Heart left ventricle (tissue), 16 donors: ENCODE measurements around the gene LOXL3. TPM values are rescaled to one million over a fixed set of nuclear protein-coding genes. Genes with fewer than 3 reads are reported as not detected.

ENCODE experiments used
- ATAC-seq, 4 donors: fragments of 200-7000 bp; cut with Tn5 transposase; one replicate each; pipeline ENCODE4 v1.9.1; 2020 to 2022; ENCODE audit warnings: moderate library complexity in 4 of 4, mild to moderate bottlenecking in 3 of 4, moderate number of reproducible peaks in 1 of 4
- DNase-seq, 5 donors: peaks; one replicate each; pipeline ENCODE4 v3.0.0-alpha.2; 2020
- H3K27ac ChIP-seq, 12 donors: fragments of 200-600 bp; sonication (generic) in 4 of 12; one replicate each; pipeline versions ENCODE4 v1.5.0 to v1.8.0; 2016 to 2022; ENCODE audit warnings: mild to moderate bottlenecking in 2 of 12
- H3K27me3 ChIP-seq, 9 donors: fragments of 200-600 bp; sonication (generic) in 2 of 9; one replicate each; pipeline versions ENCODE4 v1.5.1 to v1.8.0; 2016 to 2022; ENCODE audit warnings: mild to moderate bottlenecking in 3 of 9
- H3K36me3 ChIP-seq, 9 donors: fragments of 200-600 bp; sonication (generic) in 2 of 9; one replicate each; pipeline versions ENCODE4 v1.5.0 to v1.8.0; 2018 to 2022; ENCODE audit warnings: mild to moderate bottlenecking in 2 of 9
- H3K4me1 ChIP-seq, 12 donors: fragments of 200-600 bp; sonication (generic) in 4 of 12; one replicate each; pipeline versions ENCODE4 v1.5.0 to v1.8.0; 2016 to 2022; ENCODE audit warnings: mild to moderate bottlenecking in 3 of 12
- H3K4me3 ChIP-seq, 12 donors: fragments of 200-600 bp; sonication (generic) in 4 of 12; one replicate each; pipeline versions ENCODE4 v1.5.0 to v1.8.0; 2017 to 2022; ENCODE audit warnings: mild to moderate bottlenecking in 9 of 12, moderate library complexity in 4 of 12
- H3K9me3 ChIP-seq, 12 donors: fragments of 200-600 bp; sonication (generic) in 4 of 12; one replicate each; pipeline versions ENCODE4 v1.5.0 to v1.8.0; 2016 to 2022; ENCODE audit warnings: mild to moderate bottlenecking in 1 of 12
- POLR2A ChIP-seq, 2 donors: fragments of 450-650 bp; IDR thresholded peaks; one replicate each; pipeline ENCODE4 v1.6.1; 2017; ENCODE audit warnings: antibody characterized with exemption in 2 of 2, mild to moderate bottlenecking in 2 of 2, moderate library complexity in 2 of 2
- WGBS, 4 donors: extraction: QIAGEN DNeasy Blood & Tissue Kit in 2 of 4; methylation state at CpG; one replicate each; pipeline versions ENCODE4 v1.1.5 to v1.1.7; 2013 to 2018; 5-methylcytosine and 5-hydroxymethylcytosine counted together
- intact Hi-C, 10 donors: fragments of 100-400 bp; cut with DNase I; formaldehyde crosslinking; loops; one replicate each; pipeline versions ENCODE4 v1.11.1 to v1.14.2; 2022
- polyA plus RNA-seq, 2 donors: library from polyadenylated mRNA; stranded (reverse); fragments of 200-250 nt; gene quantifications; one replicate each; pipeline ENCODE4 v1.2.3, GENCODE V29; 2013
- total RNA-seq, 9 donors: library from RNA; depleted of rRNA in 2 of 9; stranded (reverse); fragments of >200 nt in 2 of 9; fragmentation: NEBNext Ultra II Directional in 3 of 9; extraction: Animal tissue kit (Norgen Biotek cat#: 25700) in 3 of 9; gene quantifications; one replicate each; pipeline versions ENCODE4 v1.1.0 to v1.2.4, GENCODE V29; 2016 to 2023
- TF ChIP-seq, protein P1 (sequence below), 12 donors: fragments of 200-600 bp; sonication (generic) in 4 of 12; IDR thresholded peaks; one replicate each; pipeline versions ENCODE4 v1.5.0 to v1.8.0; 2018 to 2022; ENCODE audit warnings: antibody characterized with exemption in 12 of 12, mild to moderate bottlenecking in 5 of 12
- donor health status: ischemic (EF 13 %, LVEDD 7.1; RV severe dilation, severe dysfunction).
- donor health status: healthy with polysubstance abuse.
- donor health status: DM: no; HTN: yes; CAD: no.
- donor health status: DM: no; HTN: no; CAD: no.
- donor health status: ischemic (EF 25% LVEDD 6.9; RV normal size, moderate dysfunction).
- donor health status: ischemic (EF 25% LVEDD 5.7; RV mildly dilated, moderate dysfunction).
- donor health status: healthy.
- donor health status: DM: yes; HTN: yes; CAD: no.
- donor health status: ischemic (EF 35%, LVEDD 5.7; RV mildly dilated, moderate dysfunction).
- donor health status: nonischemic (EF 11% LVEDD 7.7; RV severe dilation, severe dysfunction).
- donor health status: DM: yes; HTN: yes; CAD: no.
- donor health status: PGD.
- donor health status: ischemic (EF 29% LVEDD 5.4; RV normal size, mild dysfunction).
- donor health status: nonischemic (EF 23%, LVEDD 6.1; RV moderate dilation, normal function).

Gene LOXL3
- total and polyA plus RNA-seq, 11 donors = 1.5 to 8.7 (median 3.0) TPM

GRCh38 chr2:74538881-74539339 lies 14.8 kb downstream of the LOXL3 start:
- intact Hi-C loops = loop anchor here in 4 of 10 donors (10.0 kb wide), 1 partner anchor 46 kb away; no protein-coding TSS in a partner anchor
- ATAC-seq = no peak
- H3K27me3 ChIP-seq = no peaks in the 10 kb centered on the region

GRCh38 chr2:74537140-74537539 lies 16.6 kb downstream of the LOXL3 start:
- peaks cover 0 to 25% (median 15%) of the 10 kb centered on the region in 9 donors for H3K36me3 ChIP-seq
- H3K4me3 ChIP-seq = no peak overlapping the region
- no peaks in the 10 kb centered on the region for H3K27me3 ChIP-seq
- 57 to 67% (median 61%) methylated on average over 4 of the region's 4 CpGs for WGBS, 4 donors
- DNase-seq (peak in 2 of 5 donors; percentile 11 to 18), ATAC-seq (no peak)
- H3K9me3 ChIP-seq = no peaks in the 10 kb centered on the region
- TF ChIP-seq, protein P1, sequence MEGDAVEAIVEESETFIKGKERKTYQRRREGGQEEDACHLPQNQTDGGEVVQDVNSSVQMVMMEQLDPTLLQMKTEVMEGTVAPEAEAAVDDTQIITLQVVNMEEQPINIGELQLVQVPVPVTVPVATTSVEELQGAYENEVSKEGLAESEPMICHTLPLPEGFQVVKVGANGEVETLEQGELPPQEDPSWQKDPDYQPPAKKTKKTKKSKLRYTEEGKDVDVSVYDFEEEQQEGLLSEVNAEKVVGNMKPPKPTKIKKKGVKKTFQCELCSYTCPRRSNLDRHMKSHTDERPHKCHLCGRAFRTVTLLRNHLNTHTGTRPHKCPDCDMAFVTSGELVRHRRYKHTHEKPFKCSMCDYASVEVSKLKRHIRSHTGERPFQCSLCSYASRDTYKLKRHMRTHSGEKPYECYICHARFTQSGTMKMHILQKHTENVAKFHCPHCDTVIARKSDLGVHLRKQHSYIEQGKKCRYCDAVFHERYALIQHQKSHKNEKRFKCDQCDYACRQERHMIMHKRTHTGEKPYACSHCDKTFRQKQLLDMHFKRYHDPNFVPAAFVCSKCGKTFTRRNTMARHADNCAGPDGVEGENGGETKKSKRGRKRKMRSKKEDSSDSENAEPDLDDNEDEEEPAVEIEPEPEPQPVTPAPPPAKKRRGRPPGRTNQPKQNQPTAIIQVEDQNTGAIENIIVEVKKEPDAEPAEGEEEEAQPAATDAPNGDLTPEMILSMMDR (IDR thresholded peaks at IDR 0.05) = no peak
- TF ChIP-seq POLR2A (IDR thresholded peaks at IDR 0.05) = no peak
- H3K27ac ChIP-seq = no peak overlapping the region
- H3K4me1 ChIP-seq = peaks cover 0 to 13% (median 4%) of the 10 kb centered on the region in 12 donors
- intact Hi-C loops = loop anchor here in 4 of 10 donors (10.0 kb wide), 1 partner anchor 48 kb away; no protein-coding TSS in a partner anchor

More at GRCh38 chr2:74538881-74539339, 14.8 kb downstream of the LOXL3 start:
- Histone ChIP-seq H3K9me3 (no peaks in the 10 kb centered on the region), H3K4me1 (peaks cover 0 to 13% (median 5%) of the 10 kb centered on the region in 12 donors), H3K36me3 (peaks cover 0 to 9% (median 0%) of the 10 kb centered on the region in 9 donors), H3K27ac (peak overlapping the region in 2 of 12 donors; percentile 45 to 82), H3K4me3 (no peak overlapping the region)
- 79 to 84% (median 82%) methylated on average over 7 of the region's 7 CpGs for WGBS, 4 donors
- peak in 1 of 5 donors; percentile 3 for DNase-seq
- no peak for TF ChIP-seq POLR2A (IDR thresholded peaks at IDR 0.05)
- TF ChIP-seq, protein P1 (IDR thresholded peaks at IDR 0.05) = no peak

GRCh38 chr2:74536166-74536950 lies 17.4 kb downstream of the LOXL3 start:
- intact Hi-C loops = loop anchor here in 4 of 10 donors (10.0 kb wide), 1 partner anchor 48 kb away; no protein-coding TSS in a partner anchor
- Histone ChIP-seq H3K36me3 (peaks cover 0 to 32% (median 23%) of the 10 kb centered on the region in 9 donors), H3K27me3 (no peaks in the 10 kb centered on the region), H3K27ac (no peak overlapping the region), H3K4me3 (no peak overlapping the region), H3K9me3 (no peaks in the 10 kb centered on the region), H3K4me1 (peaks cover 0 to 21% (median 9%) of the 10 kb centered on the region in 12 donors)
- ATAC-seq (no peak), DNase-seq (peak in 2 of 5 donors; percentile 21 to 24)
- 86 to 89% (median 88%) methylated on average over 23 of the region's 23 CpGs for WGBS, 4 donors
- TF ChIP-seq POLR2A (IDR thresholded peaks at IDR 0.05) = no peak
- TF ChIP-seq, protein P1 (IDR thresholded peaks at IDR 0.05) = no peak

- Histone ChIP-seq H3K9me3 (no peaks in the 10 kb centered on the region), H3K27ac (no peak overlapping the region), H3K4me1 (peaks cover 5 to 23% (median 16%) of the 10 kb centered on the region in 12 donors), H3K4me3 (no peak overlapping the region), H3K36me3 (peaks cover 0 to 33% (median 24%) of the 10 kb centered on the region in 9 donors), H3K27me3 (no peaks in the 10 kb centered on the region)
- peak in 2 of 5 donors; percentile 13 to 23 for DNase-seq
- intact Hi-C loops = loop anchor here in 4 of 10 donors (10.0 kb wide), 1 partner anchor 49 kb away; no protein-coding TSS in a partner anchor
- TF ChIP-seq POLR2A (IDR thresholded peaks at IDR 0.05) = no peak
- TF ChIP-seq, protein P1 (IDR thresholded peaks at IDR 0.05) = no peak
- no peak for ATAC-seq
- 91 to 93% (median 92%) methylated on average over 9 to 10 of the region's 10 CpGs for WGBS, 4 donors
These were observed 18.2 kb downstream of the LOXL3 start for GRCh38 chr2:74535440-74535965.
